ENCODE data around the gene SHLD1. TPM values are rescaled to one million over a fixed set of nuclear protein-coding genes. Genes with fewer than 3 reads are reported as not detected.

SHLD1 gene
- total RNA-seq, 4 donors from 2014 or later: 4.0 to 11.7 (median 4.7) TPM

DNA sequence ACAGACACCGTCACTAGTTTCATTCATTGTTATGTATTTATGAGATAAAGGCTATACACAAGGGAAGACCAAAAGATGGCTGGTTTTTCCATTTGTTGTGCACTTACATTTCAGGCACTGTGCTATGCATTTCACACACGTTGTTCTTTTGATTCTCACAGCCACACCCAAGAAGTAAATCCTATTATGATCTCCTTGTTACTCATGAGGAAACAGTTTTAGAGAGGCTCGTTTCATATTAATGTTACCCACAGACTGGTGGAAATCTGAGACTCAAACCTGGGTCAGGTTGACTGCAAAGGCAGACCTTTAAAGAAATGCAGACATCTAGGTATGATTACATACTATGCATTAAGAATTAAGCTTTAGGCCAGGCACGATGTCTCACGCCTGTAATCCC lies 34.9 kb downstream of the SHLD1 start:
- Histone ChIP-seq H3K9me3 (no peaks in the 10 kb centered on the region), H3K27ac (peak overlapping the region; percentile 58 to 84 (median 70)), H3K36me3 (no peaks in the 10 kb centered on the region), H3K4me1 (peaks cover 42 to 54% of the 10 kb centered on the region in 2 donors), H3K4me3 (replicated peaks in 1 of 3) (no peak overlapping the region), H3K27me3 (no peaks in the 10 kb centered on the region)
- TF ChIP-seq, protein P1, sequence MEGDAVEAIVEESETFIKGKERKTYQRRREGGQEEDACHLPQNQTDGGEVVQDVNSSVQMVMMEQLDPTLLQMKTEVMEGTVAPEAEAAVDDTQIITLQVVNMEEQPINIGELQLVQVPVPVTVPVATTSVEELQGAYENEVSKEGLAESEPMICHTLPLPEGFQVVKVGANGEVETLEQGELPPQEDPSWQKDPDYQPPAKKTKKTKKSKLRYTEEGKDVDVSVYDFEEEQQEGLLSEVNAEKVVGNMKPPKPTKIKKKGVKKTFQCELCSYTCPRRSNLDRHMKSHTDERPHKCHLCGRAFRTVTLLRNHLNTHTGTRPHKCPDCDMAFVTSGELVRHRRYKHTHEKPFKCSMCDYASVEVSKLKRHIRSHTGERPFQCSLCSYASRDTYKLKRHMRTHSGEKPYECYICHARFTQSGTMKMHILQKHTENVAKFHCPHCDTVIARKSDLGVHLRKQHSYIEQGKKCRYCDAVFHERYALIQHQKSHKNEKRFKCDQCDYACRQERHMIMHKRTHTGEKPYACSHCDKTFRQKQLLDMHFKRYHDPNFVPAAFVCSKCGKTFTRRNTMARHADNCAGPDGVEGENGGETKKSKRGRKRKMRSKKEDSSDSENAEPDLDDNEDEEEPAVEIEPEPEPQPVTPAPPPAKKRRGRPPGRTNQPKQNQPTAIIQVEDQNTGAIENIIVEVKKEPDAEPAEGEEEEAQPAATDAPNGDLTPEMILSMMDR (IDR thresholded peaks at IDR 0.05): no peak
- no peak for TF ChIP-seq POLR2A (IDR thresholded peaks at IDR 0.05)
- intact Hi-C loops (cut with DNase I): loop anchor here (5.0 kb wide), 1 partner anchor 258 kb away; no protein-coding TSS in a partner anchor
- WGBS, 2 donors: 70 to 73% methylated on average over 5 of the region's 5 CpGs
- no peak for DNase-seq

DNA sequence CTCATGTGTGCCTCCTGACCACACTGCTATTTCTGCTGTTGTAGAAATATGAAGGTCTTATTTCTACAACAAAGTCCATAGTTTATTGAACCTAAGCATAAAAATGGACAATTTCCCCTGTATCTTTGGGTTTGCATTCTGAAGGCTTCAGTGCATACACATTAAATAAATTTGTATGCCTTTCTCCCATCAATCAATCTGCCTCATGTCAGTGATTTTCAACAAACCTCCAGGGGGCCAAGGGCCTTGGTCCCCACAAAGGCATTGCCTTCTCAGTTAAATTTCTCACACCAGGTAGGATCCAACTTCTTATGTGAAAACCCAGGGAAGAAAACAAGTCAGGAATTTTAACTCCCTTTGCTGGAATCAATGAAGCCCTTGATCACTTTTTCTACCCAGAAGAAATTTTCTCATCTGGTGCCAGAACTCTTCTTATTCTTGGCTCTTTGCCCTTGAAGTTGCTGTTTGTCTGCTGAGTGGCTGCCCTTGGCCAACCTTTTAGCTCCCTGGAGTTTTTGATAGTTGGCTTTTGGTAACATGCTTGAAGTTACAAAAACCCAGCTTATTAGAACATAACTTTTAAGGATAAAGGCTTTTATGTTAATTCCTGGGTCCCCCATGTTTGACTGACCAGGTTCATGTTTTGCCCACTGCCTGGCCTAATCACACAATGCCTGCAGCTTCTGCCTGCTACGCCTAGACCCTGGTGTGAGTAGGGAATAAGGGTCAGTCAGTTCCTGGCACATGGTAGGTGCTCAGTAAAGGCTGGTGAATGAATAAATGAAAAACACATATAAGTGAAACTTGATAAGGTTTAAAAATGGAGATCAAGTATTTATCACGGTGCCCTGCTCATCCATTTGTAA lies 37.0 kb downstream of the SHLD1 start:
- intact Hi-C loops (cut with DNase I): loop anchor here (5.0 kb wide), 1 partner anchor 260 kb away; no protein-coding TSS in a partner anchor
- H3K9me3 ChIP-seq: no peaks in the 10 kb centered on the region
- no peak overlapping the region for H3K4me3 ChIP-seq (replicated peaks in 1 of 3)
- peak overlapping the region; percentile 70 to 84 (median 71) for H3K27ac ChIP-seq
- peak; percentile 73 to 75 for DNase-seq
- no peaks in the 10 kb centered on the region for H3K27me3 ChIP-seq
- 82% methylated on average over 2 of the region's 2 CpGs for WGBS, 2 donors
- peaks cover 25 to 38% of the 10 kb centered on the region in 2 donors for H3K4me1 ChIP-seq
- TF ChIP-seq, protein P1 (IDR thresholded peaks at IDR 0.05): no peak
- no peak for TF ChIP-seq POLR2A (IDR thresholded peaks at IDR 0.05)
- H3K36me3 ChIP-seq: no peaks in the 10 kb centered on the region

DNA sequence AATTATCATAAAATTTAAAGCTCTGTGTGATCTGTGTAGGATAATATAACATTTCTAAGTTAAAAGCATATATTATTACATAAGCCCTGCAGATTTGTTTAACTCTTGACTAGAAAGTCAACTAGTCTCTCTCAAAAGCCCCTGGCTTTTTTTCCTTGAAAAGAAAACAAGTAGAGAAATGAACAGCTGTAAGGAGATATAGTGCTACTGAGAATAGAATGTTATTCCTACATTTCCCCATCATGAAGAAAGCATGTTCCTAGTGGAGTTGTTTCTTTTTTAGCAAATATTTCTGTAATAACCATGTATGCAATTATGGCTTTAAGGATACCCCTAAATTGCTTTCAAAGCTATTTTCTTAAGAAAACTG lies 37.6 kb downstream of the SHLD1 start:
- no peaks in the 10 kb centered on the region for H3K9me3 ChIP-seq
- TF ChIP-seq, protein P1 (IDR thresholded peaks at IDR 0.05): no peak
- no peak for TF ChIP-seq POLR2A (IDR thresholded peaks at IDR 0.05)
- no peak overlapping the region for H3K4me3 ChIP-seq (replicated peaks in 1 of 3)
- no peaks in the 10 kb centered on the region for H3K27me3 ChIP-seq
- no peaks in the 10 kb centered on the region for H3K36me3 ChIP-seq
- DNase-seq: no peak
- peaks cover 22 to 34% of the 10 kb centered on the region in 2 donors for H3K4me1 ChIP-seq
- intact Hi-C loops (cut with DNase I): loop anchor here (5.0 kb wide), 1 partner anchor 260 kb away; no protein-coding TSS in a partner anchor
- peak overlapping the region; percentile 70 to 84 (median 71) for H3K27ac ChIP-seq

DNA sequence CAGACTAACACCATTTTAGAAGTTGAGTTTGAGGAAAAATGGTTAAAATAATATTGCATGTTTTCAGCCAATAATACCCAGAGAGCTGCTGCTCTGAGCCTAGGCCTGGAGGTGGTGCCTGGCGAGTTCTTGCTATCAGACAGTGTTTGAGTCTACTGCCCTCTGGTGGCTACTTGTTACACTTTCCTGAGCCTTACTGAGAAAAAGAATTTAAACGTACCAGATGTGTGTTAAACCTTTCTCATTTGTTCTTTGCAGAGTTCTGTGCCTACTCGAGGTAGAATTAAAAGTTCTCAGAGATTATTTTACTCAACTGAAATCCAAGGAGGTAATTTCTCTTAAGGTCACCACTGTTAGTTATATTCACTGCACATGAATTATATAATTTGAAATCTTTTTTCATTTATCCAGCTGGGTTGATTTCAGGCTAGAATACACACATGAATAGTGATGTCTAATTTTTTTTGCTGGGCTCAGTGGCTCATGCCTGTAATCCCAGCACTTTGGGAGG lies 38.2 kb downstream of the SHLD1 start:
- Histone ChIP-seq H3K27ac (peak overlapping the region; percentile 70 to 84 (median 71)), H3K4me1 (peaks cover 22 to 34% of the 10 kb centered on the region in 2 donors), H3K27me3 (no peaks in the 10 kb centered on the region), H3K4me3 (replicated peaks in 1 of 3) (no peak overlapping the region), H3K9me3 (no peaks in the 10 kb centered on the region), H3K36me3 (no peaks in the 10 kb centered on the region)
- TF ChIP-seq, protein P1 (IDR thresholded peaks at IDR 0.05): peak; percentile 63 to 94 (median 88)
- no peak for TF ChIP-seq POLR2A (IDR thresholded peaks at IDR 0.05)
- peak; percentile 80 to 82 for DNase-seq
- WGBS, 2 donors: 1 to 5% methylated on average over 3 of the region's 3 CpGs
- intact Hi-C loops (cut with DNase I): loop anchor here (5.0 kb wide), 1 partner anchor 261 kb away; no protein-coding TSS in a partner anchor

DNA sequence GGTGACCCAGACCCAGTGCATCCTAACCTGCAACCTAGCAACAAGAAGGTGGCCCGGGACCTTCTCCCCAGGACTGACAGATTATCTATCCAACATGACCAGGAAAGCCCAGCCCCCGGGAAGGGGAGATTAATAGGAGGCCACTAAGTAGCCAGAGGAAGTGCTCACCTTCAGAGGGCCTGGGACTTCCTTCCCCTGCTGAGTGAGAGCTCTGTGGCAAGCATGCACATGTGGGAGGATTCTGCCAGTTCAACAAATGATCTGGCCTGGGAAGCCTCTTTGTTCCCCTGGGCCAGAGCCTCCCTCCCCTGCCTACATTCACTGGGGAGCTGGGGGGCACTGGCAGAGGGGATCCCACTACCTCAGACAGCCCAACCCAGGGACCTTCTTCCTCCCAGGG lies 39.6 kb downstream of the SHLD1 start:
- H3K36me3 ChIP-seq: no peaks in the 10 kb centered on the region
- no peaks in the 10 kb centered on the region for H3K27me3 ChIP-seq
- no peaks in the 10 kb centered on the region for H3K9me3 ChIP-seq
- no peak overlapping the region for H3K27ac ChIP-seq
- no peak for DNase-seq
- H3K4me3 ChIP-seq (replicated peaks in 1 of 3): no peak overlapping the region
- intact Hi-C loops (cut with DNase I): loop anchor here (5.0 to 10.0 kb wide), 2 partner anchors 225 to 263 kb away; no protein-coding TSS in a partner anchor
- TF ChIP-seq POLR2A (IDR thresholded peaks at IDR 0.05): no peak
- TF ChIP-seq, protein P1 (IDR thresholded peaks at IDR 0.05): no peak
- 65 to 71% methylated on average over 2 of the region's 2 CpGs for WGBS, 2 donors
- H3K4me1 ChIP-seq: peaks cover 22 to 34% of the 10 kb centered on the region in 2 donors
